Fibroblast of upper back skin (primary cell): ENCODE results near the gene DARS1.
A peak's percentile ranks its signal among the peaks of the same experiment; 100 is the strongest.

ENCODE experiments used
- DNase-seq: peaks from one replicate; pipeline ENCODE4 v3.0.0-alpha.2; 2013

Gene DARS1

DNA sequence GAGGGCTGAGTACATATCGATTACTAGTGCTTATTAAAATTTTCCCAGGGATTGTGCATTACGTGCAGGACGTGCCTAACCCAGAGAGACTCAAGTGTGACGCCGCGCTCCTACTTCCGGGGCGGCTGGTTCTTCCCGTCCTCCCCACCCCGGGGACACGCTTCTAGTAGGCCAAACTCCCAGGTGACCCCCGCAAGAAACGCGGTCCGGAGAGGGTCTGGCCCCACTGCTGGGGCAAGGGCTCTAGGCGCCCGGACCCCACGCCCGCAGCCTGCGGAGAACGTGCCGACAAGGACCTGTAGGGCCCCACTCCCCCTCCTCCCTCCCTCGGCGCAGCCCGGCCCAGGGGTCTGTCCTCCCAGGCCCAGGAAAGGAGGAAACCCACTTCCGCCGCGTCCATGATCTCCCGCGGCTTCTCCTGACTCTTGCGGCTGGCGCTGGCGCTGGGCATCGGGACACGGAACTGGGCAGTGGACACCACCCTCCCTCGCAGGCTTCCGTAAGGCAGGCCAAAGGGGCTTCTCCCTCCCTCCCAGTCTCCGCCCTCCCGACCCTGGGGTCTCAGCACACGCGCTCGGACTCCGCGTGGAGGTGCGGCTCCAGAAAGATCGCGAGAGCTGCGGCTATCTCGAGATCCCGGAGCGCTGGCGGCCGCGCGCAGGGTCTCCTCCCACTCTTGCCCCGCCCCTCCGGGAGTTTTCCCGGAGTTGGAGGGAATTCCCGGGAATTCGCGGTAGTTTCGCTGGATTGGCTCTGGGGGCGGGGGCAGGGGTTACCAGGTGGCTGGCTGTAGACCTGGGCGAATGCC is at the start of gene DARS1:
Gene DARS1 (minus strand): TSS at position 609 of the 808 bp plus-strand sequence. CDS start 158 bp downstream, at position 451.
- peak; percentile 94 for DNase-seq

DNA sequence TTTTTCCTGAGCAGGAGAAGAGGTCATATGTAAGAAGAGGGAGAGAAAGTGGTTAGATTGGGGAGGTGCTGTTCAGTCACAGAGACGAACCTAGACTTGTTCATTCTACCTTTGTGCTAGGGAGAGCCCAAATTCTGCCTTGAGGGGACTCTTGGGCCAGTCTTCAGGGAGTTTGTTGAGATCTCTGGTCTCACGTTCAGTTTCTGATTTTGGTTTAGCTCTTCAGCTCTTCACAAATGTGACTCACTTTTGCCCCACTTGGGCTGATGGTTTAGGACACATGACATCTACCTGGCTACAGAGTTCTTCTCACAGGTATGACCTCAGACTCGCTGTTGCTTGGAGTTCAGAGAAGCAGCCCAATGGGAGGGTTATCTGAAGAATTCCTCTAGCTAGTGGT is 49.2 kb upstream of the DARS1 start:
- no peak for DNase-seq

DNA sequence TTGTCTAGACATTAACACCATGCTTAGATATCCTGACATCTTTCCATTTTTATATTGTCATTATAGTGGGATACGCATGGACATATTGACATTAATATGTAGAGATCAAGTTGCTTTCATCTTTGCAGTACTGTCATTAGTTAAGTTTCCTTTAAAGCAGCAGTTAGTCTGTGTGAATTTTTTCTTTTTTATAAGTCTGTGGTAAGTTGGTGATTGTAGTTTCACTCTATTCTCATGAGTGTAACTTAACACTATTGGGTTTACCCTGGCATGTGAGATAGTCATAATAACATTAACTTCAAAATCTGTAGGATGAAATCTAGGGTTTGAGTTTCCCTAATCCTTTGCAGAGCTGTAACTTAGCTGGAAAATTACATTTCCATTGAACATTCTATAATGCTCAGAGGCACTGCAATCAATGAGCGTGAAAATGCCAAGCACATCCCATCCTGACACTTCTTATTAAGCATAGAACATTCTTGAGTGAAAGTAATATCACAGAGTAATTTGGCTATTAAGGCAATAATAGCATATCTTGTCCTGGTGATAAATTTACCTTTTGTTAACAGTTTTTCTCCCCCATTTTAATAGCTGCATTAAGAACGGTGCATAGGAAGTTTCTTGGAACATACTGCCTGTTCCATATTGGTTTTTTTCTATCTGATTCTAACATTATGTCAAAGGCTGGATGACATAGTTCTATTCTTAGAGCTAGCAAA is 47.5 kb upstream of the DARS1 start:
- no peak for DNase-seq

DNA sequence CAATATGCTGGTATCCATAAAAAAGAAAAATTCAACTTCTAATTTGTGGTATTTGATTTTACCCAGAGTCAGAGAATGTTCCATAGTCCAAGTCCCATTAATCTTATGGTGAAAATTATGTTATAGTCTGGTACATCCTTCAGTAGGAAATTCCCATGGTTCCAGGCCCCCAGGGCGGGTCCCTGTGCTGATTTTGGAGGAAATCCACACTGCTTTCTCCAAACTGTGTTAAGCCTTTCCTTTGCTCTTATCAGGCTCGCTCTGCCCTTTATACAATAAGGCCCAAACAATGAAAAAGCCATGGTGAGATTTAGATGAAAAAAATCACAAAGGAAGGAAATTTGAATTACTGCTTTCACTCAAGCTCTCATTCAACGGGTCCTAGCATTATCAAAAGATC is 46.8 kb upstream of the DARS1 start:
- DNase-seq = no peak

DNA sequence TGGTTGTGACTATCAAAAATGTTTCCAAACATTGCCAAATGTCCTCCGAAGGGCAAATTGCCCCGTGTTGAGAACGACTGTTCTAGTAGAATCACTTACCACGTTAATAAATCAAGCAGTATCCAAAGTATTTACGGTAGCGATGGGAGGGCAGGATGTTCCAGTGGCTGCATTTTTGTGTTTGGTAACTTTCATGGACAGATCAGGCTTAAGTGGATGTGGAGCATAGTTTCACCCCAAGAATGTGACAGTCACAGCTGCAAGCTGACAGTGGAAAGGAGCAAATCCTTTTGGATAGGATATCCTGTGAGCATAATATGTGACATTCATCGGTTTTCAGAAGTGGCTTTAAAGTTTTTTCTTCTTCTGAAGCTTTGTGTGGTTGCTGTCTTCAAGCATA is 46.3 kb upstream of the DARS1 start:
- no peak for DNase-seq

DNA sequence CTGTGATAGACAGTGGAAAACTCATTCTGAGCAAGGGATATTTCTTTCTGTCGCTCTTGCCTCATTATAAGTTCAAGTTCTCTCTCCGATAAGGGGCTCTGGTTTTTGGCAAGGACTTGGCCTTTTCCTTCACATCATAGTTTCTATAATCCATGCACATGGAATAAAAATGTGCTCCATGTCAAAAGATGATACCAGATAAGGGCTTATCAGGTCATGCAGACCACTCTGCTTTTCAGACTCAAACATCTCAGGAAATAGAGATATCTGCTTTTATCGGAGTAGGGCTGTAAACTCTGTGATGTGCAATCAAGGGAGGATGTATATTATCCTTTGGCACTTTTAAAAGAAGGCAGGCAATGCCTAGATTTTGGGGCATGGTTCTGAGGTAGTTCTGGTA is 45.0 kb upstream of the DARS1 start:
- no peak for DNase-seq

DNA sequence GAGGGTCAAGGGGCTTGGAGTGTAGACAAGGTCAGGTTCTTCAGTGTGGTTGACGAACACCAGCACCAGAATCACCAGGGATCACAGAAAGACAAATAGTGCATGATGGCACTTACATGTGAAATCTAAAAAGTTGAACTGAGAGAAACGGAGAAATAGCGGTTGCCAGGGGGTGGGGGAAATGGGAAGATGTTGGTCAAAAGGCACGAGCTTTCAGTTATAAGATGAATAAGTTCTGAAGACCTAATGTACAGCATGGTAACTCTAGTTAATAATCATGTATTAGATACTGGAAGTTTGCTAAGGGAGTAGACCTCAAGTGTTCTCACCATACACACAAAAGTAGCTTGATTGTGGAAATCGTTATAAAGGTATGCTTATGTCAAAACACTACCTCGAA is 43.7 kb upstream of the DARS1 start:
- DNase-seq = no peak

DNA sequence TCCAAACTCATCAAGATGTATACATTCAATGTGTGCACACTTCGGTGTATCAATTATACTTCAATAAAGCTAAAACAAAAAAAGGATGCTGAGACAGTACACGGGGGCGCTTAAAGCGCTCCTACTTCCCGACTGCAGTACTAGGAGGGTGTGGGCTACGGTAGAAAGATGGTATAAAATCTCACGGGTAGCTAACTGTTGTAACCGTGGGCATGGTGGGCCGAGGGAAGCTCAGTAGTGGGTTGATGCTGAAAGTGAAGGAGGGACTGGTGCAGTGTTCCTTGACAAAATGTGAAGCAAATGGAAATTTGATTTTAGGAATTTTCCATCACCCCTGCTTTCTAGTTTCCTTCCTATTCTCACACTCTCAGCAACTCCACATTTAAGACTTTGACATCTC is 42.6 kb upstream of the DARS1 start:
- no peak for DNase-seq

DNA sequence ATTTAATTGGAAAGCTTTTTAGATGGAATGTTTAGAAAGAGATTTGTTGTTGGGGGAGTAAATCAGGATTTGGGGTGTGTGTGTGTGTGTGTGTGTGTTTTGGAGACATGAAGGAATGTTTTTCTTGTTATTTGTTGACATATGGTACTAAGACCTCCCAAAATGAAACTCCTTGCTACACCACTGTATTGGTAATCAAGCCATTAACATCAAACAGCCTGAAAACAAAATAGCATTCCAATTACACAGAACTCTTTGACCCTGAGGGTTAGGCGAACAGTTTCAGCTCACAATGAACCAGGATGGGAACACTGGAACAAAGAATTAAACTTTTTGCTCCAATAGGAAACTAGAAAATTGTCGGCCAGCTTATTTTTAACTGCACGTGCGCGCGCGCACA is 41.7 kb upstream of the DARS1 start:
- DNase-seq = no peak

DNA sequence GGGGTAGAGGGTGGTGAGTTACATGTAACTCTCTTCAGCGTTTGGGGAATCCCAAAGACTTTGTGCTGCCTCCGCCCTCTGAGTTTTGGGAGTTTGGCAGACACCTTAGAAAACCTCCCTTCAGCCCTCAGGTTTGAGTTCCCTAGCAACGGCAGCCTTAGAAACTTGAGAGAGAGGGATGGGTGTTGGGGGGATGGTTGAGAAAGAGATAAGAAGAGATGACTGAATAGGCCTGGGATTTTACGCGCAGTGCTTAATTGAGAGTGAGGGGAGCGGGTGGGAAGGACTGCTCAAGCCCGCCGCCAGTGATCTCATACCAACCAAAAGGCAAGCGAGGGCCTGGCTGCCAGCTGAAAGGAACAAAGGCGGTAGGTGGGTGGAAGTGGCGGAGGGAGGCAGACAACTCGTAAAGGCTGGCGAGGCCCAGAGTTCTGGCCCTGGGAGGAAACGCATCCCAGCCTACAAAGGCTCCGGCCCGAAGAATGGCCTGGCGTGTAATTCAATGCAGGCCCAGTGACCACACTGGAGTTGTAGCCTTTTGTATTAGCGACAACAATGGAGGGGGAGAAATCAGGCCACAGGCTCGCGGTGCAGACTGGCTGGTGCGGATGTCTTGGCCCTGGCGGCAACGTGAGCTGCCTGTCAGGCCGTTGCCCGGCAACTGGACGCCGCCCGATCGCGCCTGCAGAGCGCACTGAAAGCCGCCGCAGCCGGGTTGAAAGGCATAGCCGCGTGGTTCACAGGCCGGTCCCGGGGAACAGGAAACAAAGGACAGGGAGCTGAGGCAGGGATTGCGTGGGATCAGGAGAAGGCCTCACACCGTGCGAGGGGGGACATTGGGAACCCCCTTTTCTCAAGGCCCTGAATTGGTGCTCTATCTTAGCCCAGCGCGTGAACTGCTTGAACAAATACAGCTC is 39.9 kb upstream of the DARS1 start:
- DNase-seq = peak; percentile 65

DNA sequence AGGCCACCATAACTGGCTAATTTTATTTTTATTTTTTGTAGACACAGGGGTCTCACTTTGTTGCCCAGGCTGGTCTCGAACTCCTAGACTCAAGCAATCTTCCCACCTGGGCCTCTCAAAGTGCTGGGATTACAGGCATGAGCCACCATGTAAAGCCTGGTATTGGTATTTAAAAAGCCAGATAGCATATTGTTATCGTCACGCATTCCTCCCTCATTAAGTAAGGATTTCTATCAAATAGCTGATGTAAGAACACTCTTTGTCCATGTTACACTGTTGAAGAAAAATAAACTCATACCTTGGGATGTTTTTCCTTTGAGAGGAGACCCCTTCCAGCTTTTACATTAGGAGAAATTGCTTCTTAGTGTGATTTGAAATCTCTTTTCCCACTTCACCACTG is 39.2 kb upstream of the DARS1 start:
- DNase-seq = no peak

DNA sequence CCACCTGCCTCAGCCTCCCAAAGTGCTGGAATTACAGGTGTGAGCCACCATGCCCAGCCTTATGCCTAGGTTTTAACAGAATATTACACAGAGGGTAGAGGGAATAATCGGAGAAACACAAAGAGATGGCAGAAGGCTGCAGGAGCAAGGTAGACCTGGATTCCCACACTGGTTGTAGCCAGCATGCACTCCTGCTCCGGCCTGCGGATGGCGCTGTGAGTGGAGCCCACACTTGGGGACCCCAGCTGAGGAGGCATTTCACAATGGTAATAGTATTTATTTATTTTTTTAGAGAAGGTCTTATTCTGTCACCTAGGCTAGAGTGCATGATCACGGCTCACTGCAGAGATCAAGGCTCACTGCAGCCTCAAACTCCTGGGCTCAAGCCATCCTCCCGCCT is 38.8 kb upstream of the DARS1 start:
- DNase-seq = no peak

DNA sequence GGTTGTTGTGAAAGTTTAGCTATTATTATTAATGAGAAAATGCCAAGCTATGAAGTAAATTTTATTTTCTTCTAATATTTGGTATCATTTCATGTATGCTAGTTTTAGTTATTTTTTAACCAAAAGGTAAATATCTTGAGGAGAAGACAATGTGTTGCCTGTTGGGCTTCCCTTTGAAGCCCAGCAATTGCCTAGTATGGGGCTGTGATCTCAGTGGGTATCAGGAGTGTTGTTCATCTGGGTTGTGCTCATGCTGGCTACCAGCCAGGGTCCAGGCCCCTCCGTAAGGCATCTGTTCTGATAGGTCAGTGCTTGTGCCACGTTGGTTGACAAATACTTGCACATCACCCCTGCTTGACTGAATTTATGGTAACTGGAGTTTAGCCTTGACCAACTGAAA is 38.0 kb upstream of the DARS1 start:
- DNase-seq = no peak

DNA sequence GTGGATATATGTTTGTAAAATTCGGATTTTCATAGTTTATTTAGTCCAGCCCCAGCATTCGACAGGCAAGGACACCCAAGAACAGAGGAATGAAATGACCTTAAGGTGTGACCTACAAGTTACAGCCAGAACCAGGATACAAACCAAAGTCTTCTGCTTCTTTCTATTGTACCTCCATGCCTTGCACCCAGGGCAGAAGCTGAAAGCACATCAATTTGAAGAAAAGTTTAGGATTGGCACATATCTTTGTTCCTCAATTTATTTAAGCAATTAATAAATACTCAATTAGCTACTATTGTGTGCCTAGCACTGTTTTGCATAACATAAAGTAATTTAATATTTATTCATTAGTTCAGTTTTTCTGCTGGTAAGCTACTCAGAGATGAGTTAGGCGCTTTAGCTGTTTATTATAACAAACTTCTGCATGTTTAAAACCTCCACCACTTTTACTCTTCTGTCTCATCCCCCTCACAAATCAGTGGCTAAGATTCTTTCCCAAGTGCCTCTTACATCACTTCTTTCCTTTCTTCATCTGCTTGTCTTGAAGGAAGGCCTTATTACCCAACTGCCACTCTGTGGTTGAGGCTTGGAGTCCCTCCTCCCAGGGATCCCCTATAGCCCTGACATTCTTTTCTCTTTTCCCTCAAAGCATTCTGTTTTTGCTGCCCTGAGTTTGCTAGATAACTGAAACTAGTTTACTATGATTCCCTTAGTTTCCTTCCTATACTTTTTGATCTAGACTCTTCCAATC is 37.1 kb upstream of the DARS1 start:
- no peak for DNase-seq

DNA sequence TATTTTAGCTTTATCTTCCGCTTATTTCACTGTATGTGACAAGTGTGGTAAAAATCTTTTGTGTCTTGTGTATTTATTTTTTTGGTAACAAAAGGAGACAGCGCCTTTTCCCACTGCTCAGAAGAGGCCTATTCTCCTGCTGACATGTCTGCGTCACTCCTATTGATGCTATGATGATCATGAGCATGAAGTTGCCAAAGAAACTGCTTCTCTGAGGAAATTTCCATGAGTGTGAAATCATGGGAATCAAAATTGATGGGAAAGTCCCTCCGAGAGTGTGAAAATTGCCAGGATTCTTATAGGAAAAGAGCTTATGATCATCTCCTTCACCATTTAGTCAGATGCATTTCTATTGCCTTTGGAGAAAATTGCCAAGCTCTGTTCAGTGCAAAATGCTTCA is 36.5 kb upstream of the DARS1 start:
- no peak for DNase-seq

DNA sequence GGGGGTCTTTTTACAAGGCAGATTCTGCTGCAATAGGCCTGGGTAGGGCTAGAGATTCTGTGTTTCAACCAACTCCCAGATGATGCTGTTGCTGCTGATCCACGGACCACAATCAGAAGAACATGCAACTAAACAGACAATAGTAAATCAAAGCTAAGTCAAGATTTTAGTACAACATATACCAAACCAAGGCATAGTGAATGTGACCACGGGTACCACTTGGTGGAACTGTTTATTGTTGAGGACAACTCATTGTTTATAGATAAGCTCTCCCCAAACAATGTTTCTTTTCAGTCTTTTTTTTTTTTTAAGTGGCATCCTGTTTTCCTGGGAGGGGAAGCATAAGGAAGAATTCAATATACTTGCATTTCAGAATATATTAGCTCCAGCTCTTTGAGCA is 36.0 kb upstream of the DARS1 start:
- DNase-seq = no peak

DNA sequence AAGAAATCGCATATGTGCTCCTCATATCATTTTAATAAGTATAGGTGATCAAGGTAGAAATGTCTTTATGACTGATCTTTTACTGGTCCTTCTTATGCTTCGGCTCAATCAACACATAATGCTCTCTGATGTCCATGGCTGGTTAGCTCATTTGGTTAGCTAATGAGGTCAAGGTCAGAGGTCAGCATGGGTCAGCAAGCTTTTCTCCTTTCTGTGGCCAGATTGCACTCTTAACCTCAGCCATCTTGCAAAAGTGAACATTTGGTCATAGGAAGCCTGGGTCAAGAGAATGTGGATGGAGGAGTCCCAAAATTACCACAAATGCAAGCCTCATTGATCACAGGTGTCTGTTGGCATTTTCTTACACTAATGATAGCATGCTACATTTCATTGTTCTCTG is 35.4 kb upstream of the DARS1 start:
- DNase-seq = no peak

DNA sequence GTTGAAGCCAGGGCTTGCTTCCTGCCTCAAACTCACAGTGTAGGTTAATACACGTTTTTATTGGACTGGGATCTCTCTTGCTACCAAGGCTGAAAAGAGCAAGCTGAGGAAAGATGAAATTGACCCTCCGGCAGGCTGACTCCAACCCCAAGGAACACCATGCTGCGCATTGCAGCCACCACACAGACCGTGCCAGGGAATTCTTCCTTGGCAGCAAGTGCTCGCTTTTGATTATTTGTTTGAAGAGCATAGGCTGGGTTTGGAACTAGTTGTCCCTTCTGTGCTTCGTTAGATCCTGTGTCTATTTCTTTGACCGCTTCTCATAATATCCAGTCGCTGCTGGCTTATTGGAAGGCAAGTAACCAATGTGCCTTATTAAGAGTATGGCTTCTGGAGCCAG is 34.4 kb upstream of the DARS1 start:
- DNase-seq = no peak

DNA sequence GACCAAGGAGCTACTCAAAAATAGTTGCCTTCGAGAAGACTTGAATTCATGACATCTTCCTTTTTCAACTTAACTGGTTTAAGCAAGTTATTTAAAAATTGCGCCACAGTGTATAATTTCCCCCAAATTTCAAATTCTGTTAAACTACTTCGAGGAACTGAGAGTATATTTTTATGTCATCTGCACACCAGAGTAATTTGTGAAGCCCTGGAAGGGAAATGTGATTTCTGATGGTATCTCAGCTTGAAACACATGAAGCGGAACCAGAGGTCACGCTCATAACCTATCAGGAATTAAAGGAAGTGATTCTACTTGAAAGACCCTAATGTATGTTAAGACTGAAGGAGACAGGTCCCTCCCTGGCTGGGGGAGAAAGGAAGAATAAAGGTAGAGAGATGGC is 33.9 kb upstream of the DARS1 start:
- DNase-seq = no peak

DNA sequence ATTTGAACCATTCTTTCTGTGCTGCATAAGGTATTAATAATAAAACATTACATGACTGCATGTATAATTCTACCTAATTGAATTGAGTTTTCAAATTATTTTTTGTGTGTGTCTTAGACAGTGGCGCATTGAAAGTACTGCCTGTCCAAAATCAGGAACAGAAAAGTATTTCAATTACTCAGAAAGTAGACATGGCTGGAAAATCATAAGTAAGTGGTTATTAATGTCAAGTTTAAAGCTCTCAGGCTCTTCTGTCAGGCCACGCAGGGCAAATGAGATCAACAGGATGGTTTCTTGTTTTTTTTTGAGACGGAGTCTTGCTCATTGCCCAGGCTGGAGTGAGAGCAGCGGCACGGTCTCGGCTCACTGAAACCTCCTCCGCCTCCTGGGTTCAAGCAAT is 32.4 kb upstream of the DARS1 start:
- DNase-seq = no peak

DNA sequence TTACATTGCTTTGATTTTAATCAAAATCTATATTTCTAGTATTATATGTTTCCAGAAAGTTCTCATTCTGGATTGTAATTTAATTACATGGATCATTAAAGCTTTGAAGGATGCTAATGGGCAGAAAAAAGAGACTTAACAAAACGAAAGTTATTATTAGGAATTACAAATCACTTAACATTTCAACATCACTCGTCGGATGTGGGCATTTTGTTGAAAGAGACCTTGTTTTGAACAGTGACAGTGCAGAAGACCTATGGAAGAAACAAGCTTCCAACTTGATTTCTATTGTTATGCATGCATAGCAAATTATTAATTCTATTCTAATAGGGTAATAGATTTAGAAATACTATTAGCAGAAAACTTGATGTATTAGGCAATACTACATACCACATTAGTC is 31.4 kb upstream of the DARS1 start:
- DNase-seq = no peak

DNA sequence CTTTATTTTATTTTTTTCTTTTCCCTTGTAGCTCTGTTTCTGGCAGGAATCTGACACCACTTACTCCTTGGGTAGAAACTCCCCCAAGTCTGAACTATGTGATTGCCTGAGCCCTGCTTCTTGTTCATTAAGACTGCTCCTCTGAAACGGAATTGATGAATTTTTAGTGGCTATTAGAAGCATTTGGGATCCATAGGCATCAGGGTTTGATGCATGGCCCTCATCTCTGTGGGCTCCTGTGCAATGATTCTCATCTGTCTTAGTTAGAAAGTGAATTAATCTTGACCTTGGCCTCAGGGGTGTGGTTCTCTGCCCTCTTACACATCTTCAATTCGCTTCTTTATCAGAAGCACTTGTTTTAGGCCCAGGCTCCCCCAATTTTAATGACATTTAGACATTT is 31.0 kb upstream of the DARS1 start:
- no peak for DNase-seq

DNA sequence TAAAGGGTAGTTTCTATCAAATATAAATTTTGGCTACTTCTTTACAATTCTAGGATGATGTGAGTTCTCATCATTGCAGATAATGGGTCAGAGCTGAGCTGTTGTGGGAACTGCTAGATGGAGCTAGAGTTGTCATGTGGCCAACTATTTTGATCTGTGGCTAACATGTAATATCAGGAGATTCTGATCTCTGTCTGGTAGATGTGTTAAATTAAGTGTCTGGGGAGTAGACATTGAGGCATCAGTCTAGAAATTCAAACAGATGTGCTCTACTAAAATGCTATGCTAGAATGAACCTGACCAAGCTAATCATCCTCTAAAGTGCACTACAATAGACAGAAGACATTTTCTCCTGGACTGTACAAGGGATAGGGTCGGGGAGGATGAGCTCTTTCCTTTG is 30.3 kb upstream of the DARS1 start:
- no peak for DNase-seq
